Stimulated activated CD4-positive, alpha-beta T cell treated with anti-CD3 and anti-CD28 coated beads, Interleukin-1b, Interleukin-23, amount 100 ng/mL, for 4 hours (primary cell): ENCODE results near the gene ASAP2.

Experiments used
- DNase-seq, 2 donors: peaks; one replicate each; pipeline ENCODE4 v3.0.0-alpha.2; 2020; ENCODE audit warnings: low read depth in 2 of 2

ASAP2 gene

GRCh38 chr2:9424447-9425164 lies 218.0 kb downstream of the ASAP2 start:
- no peak for DNase-seq

- no peak for DNase-seq
Measured at GRCh38 chr2:9428965-9429577, 222.5 kb downstream of the ASAP2 start.

GRCh38 chr2:9430316-9431293 lies 224.0 kb downstream of the ASAP2 start:
- DNase-seq, result no peak

- DNase-seq, result no peak
Measured at GRCh38 chr2:9434489-9434888, 227.9 kb downstream of the ASAP2 start.

GRCh38 chr2:9439536-9439935 lies 232.9 kb downstream of the ASAP2 start:
- no peak for DNase-seq

GRCh38 chr2:9440058-9440727 lies 233.6 kb downstream of the ASAP2 start:
- DNase-seq, result no peak

GRCh38 chr2:9441556-9441955 lies 234.9 kb downstream of the ASAP2 start:
- DNase-seq, result no peak

- DNase-seq, result no peak
Measured at GRCh38 chr2:9443526-9443925, 236.9 kb downstream of the ASAP2 start.

- no peak for DNase-seq
Measured at GRCh38 chr2:9445089-9445488, 238.5 kb downstream of the ASAP2 start.

- DNase-seq, result no peak
Measured at GRCh38 chr2:9451231-9451630, 244.6 kb downstream of the ASAP2 start.
